ENCODE measurements around the gene CDCA7L. TPM values are rescaled to one million over a fixed set of nuclear protein-coding genes. Genes with fewer than 3 reads are reported as not detected.

The CDCA7L gene
- total and polyA plus RNA-seq, 2 of the 13 experiments (the other 11 are each of a cell fraction or from before 2014, with no cell fraction given): 2.7 to 4.2 TPM

DNA sequence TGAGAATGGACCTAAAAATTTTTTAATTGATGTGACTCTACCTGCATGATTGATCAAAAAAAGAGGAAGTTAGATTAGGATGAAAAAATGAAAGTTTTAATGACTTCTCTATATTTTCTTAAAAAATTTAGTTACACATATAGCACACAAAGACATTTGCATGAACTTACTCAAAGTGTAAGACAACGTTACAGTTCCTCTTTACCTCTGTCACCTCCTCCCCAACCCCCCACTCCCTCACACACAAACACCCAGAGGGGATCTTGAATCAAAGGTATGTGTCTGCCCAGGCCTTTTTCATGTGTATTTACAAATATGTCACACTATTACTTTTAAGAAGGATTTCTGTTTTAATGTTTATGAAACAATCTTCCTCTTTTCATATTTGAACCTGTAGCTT lies 20.6 kb upstream of the CDCA7L start (continued):
- TF ChIP-seq, protein P1, sequence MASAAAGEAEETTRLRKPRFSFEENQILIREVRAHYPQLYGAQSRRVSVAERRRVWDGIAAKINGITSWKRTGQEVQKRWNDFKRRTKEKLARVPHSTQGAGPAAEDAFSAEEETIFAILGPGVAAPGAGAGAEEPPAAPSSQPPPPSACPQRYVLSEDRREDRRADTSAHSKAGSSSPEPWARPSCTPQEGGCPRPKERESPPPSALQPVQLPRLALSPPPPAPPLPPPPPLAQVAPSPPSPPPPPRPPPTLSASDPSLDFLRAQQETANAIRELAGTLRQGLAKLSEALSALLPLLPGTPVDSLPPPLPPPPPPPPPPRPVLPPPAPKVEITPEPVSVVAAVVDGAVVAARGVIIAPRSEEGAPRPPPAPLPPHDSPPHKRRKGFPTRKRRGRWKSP (CRISPR knock-in tag; IDR thresholded peaks at IDR 0.05): no peak
- TF ChIP-seq, protein P2, sequence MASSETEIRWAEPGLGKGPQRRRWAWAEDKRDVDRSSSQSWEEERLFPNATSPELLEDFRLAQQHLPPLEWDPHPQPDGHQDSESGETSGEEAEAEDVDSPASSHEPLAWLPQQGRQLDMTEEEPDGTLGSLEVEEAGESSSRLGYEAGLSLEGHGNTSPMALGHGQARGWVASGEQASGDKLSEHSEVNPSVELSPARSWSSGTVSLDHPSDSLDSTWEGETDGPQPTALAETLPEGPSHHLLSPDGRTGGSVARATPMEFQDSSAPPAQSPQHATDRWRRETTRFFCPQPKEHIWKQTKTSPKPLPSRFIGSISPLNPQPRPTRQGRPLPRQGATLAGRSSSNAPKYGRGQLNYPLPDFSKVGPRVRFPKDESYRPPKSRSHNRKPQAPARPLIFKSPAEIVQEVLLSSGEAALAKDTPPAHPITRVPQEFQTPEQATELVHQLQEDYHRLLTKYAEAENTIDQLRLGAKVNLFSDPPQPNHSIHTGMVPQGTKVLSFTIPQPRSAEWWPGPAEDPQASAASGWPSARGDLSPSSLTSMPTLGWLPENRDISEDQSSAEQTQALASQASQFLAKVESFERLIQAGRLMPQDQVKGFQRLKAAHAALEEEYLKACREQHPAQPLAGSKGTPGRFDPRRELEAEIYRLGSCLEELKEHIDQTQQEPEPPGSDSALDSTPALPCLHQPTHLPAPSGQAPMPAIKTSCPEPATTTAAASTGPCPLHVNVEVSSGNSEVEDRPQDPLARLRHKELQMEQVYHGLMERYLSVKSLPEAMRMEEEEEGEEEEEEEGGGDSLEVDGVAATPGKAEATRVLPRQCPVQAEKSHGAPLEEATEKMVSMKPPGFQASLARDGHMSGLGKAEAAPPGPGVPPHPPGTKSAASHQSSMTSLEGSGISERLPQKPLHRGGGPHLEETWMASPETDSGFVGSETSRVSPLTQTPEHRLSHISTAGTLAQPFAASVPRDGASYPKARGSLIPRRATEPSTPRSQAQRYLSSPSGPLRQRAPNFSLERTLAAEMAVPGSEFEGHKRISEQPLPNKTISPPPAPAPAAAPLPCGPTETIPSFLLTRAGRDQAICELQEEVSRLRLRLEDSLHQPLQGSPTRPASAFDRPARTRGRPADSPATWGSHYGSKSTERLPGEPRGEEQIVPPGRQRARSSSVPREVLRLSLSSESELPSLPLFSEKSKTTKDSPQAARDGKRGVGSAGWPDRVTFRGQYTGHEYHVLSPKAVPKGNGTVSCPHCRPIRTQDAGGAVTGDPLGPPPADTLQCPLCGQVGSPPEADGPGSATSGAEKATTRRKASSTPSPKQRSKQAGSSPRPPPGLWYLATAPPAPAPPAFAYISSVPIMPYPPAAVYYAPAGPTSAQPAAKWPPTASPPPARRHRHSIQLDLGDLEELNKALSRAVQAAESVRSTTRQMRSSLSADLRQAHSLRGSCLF (CRISPR knock-in tag; IDR thresholded peaks at IDR 0.05; ENCODE audit: borderline replicate concordance): no peak
- TF ChIP-seq ZNF550 (CRISPR knock-in tag; IDR thresholded peaks at IDR 0.05; ENCODE audit: borderline replicate concordance) (no peak), ZNF44 (CRISPR knock-in tag; IDR thresholded peaks at IDR 0.05) (no peak), ZBTB20 (CRISPR knock-in tag; IDR thresholded peaks at IDR 0.05; ENCODE audit: borderline replicate concordance, low read depth) (no peak)
- TF ChIP-seq, protein P3, sequence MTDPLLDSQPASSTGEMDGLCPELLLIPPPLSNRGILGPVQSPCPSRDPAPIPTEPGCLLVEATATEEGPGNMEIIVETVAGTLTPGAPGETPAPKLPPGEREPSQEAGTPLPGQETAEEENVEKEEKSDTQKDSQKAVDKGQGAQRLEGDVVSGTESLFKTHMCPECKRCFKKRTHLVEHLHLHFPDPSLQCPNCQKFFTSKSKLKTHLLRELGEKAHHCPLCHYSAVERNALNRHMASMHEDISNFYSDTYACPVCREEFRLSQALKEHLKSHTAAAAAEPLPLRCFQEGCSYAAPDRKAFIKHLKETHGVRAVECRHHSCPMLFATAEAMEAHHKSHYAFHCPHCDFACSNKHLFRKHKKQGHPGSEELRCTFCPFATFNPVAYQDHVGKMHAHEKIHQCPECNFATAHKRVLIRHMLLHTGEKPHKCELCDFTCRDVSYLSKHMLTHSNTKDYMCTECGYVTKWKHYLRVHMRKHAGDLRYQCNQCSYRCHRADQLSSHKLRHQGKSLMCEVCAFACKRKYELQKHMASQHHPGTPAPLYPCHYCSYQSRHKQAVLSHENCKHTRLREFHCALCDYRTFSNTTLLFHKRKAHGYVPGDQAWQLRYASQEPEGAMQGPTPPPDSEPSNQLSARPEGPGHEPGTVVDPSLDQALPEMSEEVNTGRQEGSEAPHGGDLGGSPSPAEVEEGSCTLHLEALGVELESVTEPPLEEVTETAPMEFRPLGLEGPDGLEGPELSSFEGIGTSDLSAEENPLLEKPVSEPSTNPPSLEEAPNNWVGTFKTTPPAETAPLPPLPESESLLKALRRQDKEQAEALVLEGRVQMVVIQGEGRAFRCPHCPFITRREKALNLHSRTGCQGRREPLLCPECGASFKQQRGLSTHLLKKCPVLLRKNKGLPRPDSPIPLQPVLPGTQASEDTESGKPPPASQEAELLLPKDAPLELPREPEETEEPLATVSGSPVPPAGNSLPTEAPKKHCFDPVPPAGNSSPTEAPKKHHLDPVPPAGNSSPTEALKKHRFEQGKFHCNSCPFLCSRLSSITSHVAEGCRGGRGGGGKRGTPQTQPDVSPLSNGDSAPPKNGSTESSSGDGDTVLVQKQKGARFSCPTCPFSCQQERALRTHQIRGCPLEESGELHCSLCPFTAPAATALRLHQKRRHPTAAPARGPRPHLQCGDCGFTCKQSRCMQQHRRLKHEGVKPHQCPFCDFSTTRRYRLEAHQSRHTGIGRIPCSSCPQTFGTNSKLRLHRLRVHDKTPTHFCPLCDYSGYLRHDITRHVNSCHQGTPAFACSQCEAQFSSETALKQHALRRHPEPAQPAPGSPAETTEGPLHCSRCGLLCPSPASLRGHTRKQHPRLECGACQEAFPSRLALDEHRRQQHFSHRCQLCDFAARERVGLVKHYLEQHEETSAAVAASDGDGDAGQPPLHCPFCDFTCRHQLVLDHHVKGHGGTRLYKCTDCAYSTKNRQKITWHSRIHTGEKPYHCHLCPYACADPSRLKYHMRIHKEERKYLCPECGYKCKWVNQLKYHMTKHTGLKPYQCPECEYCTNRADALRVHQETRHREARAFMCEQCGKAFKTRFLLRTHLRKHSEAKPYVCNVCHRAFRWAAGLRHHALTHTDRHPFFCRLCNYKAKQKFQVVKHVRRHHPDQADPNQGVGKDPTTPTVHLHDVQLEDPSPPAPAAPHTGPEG (CRISPR knock-in tag; IDR thresholded peaks at IDR 0.05): no peak
